Stimulated activated CD8-positive, alpha-beta memory T cell treated with anti-CD3 and anti-CD28 coated beads, Interleukin-12 subunit alpha, Interleukin-12 subunit beta, amount 100 ng/mL, for 24 hours (primary cell): Measurements from ENCODE around the gene TTC3.
"Not testable (repeated sequence)": the region's sequence is repeated elsewhere in the genome, so short reads cannot be mapped to it uniquely, and the experiment has no call there.

ENCODE experiments used
- DNase-seq: peaks from one replicate; pipeline ENCODE4 v3.0.0-alpha.2; 2020; ENCODE audit errors: extremely low read depth

The TTC3 gene

DNA sequence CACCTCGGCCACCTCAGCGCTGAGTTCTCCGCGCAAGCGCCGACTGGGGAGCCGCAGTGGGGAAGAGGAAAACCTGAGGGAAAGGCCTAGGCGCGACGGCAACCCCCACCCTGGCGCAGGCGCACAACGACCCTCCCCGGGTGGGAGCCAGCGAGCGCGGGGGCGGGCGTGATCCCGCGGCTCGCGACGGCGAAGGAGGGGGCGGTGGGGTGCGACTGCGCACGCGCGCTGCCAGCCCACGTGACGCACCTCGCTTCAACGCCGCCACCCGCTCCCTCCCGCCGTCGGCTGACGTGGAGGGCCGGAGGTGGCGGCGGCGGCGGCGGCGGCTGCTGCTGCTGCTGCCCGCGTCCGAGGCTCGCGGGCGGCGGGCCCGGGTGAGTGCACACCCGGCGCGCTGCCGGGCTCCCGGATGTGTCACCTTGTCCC lies at the start of gene TTC3, which contains the start of gene PIGP:
TSS of gene TTC3 (plus strand) at position 267 of the 429 bp plus-strand sequence. CDS start 14,004 bp downstream, outside the sequence.
TSS of gene PIGP (minus strand) at position 84 of the 429 bp plus-strand sequence. CDS start 556 bp downstream, outside the sequence.
- peak; percentile 91 for DNase-seq

DNA sequence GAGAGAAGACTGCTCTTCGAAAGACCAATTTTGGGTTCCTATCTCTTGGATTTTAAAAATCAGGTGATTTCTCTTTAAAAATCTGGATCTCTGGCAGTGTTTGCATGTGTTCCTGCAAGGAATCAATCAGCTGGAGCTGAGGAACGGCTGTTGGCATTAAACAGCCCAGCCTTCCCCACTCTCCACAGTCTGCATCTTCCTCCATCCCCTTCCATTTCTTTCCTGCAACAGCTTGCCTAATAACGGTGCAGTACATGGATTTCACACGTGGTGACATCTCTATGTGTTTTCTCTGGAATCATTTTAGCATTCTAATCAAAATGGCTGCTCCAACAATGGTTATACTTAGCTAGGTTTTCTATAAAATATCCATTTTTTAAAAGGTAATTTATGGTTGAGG lies 46.6 kb upstream of the TTC3 start:
- no peak for DNase-seq

DNA sequence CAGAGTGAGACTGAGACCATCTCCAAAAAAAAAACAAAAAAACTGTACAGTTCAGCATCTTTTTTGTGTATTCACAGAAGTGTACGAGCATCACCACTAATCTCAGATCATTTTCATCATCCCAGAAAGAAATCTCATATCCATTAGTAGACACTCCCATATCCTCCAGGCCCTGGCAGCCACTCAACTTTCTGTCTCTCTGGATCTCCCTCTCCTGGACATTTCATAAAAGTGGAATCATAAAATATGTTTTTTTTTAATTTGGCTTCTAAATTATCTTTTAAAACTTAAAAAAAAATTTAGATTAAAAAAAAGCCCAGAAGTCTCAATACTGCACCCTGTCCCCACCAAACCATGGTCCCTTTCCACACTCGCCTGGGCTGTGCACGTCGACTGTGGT lies 44.5 kb upstream of the TTC3 start:
- no peak for DNase-seq

DNA sequence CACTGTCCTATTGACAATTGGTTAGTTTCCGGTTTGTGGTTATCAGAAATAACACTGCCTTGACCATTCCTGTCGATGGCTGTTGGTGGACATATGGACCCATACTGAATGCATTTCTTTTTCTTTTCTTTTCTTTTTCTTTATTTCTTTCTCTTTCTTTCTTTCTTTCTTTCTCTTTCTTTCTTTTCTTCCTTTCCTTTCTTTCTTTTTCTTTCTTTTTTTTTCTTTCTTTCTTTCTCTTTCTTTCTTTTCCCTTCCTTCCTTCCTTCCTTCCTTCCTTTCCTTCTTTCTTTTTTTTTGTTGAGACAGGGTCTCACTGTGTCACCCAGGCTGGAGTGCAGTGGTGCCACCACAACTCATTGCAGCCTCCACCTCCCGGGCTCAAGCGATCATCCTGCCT lies 42.2 kb upstream of the TTC3 start:
- DNase-seq, result no peak

- no peak for DNase-seq
These were observed 40.8 kb upstream of the TTC3 start for GRCh38 chr21:37032293-37032692.

- no peak for DNase-seq
These were observed 40.1 kb upstream of the TTC3 start for GRCh38 chr21:37032877-37033471.

DNA sequence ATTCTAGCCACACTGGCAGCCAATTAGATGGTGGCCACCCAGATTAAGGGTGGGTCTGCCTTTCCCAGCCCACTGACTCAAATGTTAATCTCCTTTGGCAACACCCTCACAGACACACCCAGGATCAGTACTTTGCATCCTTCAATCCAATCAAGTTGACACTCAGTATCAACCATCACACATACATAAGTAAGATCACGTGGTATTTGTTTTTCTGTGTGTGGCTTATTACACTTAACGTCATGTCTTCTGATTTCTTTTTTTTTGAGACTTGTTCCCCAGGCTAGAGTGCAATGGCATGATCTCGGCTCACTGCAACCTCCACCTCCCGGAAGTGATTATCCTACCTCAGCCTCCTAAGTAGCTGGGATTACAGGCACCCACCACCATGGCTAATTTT lies 38.7 kb upstream of the TTC3 start:
- DNase-seq, result not testable (repeated sequence)

DNA sequence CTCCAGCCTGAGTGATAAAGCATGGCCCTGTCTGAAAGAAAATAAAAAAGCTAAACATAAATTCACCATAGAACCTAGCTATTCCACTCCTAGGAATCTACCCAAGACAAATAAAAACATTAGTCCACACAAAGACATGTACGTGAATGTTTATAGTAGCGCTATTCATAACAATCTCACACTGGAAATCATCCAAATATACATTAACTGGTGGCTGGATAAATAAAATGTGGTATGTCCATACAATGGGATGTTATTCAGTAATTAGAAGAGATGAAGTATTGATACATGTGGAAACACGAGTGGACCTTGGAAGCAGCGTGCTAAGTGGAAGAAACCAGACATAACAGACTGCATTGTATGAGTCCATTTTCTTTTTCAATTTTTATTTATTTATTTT lies 36.9 kb upstream of the TTC3 start:
- DNase-seq, result no peak

DNA sequence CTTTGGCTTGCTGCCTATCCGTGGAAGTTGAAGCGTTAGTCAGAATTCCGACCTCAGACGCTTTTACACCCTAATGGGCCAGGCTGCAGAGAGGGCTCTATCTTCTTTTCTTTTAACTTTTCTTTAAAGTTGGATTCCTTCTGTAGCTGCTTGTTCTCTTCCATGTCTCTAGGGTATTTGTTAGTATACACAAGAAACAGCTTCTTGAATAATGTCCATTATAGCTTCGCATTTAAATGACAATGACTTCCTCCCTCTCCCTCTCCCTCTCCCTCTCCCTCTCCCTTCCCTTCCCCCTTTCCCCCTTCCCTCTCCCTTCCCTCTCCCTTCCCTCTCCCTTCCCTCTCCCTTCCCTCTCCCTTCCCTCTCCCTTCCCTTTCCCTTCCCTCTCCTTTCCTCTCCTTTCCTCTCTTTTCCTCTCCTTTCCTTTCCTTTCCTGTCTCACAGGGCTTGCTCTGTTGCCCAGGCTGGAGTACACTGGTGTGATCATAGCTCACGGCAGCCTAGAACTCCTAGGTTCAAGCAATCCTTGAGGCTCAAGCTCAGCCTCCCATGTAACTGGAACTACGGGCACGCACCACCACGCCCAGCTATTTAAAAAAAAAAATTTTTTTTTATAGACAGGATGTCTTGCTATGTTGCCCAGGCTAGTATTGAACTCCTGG lies 33.5 kb upstream of the TTC3 start:
- no peak for DNase-seq

- no peak for DNase-seq
These were observed 32.8 kb upstream of the TTC3 start for GRCh38 chr21:37040212-37040611.

- no peak for DNase-seq
These were observed 31.3 kb upstream of the TTC3 start for GRCh38 chr21:37041706-37042271.

DNA sequence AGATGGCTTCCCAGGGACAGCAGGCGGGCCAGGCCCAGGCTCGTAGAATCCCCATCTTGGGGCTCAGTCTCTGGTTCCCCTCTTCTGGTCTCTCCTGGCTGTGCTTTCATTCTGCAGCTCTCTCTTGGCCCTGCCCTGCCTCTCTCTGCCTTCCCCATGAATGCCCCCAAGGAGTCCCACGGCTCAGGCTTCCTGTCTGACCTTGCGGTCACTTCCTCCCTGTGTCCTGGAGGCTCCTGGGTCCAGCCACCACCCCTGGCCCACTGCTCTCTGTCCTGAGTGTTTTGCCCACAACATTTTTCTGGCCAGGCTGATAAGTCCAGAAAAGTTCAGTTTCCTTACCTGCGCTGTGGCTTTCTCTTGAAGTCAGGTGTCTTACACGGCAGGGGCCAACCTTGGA lies 29.2 kb upstream of the TTC3 start:
- no peak for DNase-seq

DNA sequence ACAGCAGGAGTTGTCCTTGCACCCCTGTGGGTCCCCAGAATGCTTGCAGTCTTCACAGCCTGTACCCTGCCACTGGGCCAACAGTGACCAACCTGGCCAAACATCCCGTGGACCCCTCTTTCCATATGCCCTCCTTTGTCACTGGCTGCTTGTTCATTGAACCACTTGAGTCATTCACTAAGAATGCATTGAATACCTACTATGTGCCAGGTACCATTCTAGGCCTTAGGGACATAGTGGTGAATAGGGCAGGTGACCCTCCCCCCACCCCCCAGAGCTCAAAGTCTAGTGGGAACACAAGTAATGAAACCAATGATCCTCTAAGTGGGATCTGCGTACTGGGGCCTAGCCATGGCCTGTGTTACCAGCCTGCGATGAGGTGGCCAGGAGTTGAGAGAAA lies 28.4 kb upstream of the TTC3 start:
- DNase-seq, result no peak

DNA sequence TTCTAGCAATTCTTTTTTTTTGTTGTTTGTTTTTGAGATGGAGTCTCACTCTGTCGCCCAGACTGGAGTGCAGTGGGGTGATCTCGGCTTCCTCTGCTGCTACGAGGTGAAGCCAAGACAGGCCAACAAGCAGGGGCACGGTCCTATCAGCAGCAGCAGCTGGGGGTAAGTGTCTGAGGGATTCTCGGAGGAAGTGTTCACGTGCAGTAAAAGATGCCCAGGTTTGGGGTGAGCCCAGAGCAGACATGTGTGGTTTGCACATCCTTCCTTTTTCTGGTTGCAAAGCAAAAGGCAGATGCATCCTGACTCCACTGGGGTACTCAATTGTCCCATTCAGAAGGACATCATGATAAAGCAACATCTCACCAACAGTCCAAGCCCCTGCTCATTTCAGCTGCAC lies 27.9 kb upstream of the TTC3 start:
- DNase-seq, result no peak

DNA sequence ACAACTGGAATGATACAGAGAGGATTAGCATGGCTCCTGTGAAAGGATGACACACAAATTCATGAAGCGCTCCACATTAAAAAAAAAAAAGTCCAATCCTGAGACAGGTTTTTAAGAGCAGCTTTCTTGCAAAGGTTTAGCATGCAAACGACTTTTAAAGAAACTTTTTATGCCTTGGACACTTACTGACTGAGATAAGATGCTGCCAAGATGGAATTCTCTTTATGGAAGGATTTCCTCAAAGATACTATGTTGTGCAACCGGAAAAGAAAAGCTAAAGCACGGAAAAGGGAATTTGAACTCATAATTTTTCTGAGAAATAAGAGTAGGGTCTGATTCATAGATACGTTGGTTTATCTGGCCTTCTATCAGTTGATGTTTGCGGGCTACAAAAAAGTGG lies 27.5 kb upstream of the TTC3 start:
- no peak for DNase-seq

DNA sequence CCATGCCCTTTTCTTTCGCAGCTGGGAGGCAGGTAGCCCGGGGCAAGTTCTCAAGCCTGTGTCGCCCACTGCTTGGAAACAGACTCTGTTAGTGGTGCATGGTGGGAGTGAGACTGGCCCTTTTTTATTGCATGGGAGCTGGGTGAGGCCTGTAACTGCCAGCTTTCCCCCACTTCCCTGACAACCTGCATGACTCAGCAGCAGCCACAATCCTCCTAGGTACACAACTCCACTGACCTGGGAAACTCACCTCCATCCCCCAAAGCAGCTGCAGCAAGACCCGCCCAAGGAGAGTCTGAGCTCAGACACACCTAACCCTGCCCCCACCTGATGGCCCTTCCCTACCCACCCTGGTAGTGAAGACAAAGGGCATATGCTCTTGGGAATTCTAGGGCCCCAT lies 26.0 kb upstream of the TTC3 start:
- DNase-seq, result no peak

GRCh38 chr21:37049741-37050140 lies 23.3 kb upstream of the TTC3 start:
- DNase-seq, result not testable (repeated sequence)

- no peak for DNase-seq
These were observed 17.7 kb upstream of the TTC3 start for GRCh38 chr21:37055271-37055855.

- no peak for DNase-seq
These were observed 15.4 kb upstream of the TTC3 start for GRCh38 chr21:37057614-37058013.

DNA sequence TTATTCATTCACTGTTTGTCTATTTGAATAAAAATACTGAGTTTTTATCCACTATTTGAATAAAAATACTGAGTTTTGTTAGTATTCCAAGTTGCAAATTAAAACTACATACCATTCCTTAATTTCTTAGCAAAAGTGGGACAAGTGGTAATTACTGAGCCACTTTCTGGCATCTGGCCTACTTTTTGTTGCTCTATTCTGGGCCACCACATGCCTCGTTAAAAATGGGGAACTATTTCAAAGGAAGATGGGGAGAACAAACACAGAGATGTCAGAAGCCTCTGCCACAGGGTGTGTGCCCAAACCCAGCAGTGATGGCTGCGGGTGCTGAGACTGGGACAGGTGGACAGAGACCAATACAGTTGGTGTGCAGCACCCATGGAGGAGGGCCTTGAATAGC lies 14.8 kb upstream of the TTC3 start:
- DNase-seq, result no peak

DNA sequence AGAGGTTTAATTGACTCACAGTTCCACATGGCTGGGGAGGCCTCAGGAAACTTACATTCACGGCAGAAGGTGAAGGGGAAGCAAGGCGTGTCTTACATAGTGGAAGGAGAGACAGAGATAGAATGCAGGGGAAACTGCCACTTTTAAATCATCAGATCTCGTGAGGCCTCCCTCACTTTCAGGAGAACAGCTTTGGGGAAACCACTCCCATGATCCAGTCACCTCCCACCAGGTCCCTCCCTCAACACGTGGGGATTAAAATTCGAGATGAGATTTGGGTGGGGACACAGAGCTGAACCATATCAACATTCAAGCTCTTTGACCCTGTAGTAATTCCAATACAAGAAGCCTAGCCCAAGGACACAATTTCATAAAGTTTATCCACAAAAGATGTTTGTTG lies 13.9 kb upstream of the TTC3 start:
- no peak for DNase-seq

DNA sequence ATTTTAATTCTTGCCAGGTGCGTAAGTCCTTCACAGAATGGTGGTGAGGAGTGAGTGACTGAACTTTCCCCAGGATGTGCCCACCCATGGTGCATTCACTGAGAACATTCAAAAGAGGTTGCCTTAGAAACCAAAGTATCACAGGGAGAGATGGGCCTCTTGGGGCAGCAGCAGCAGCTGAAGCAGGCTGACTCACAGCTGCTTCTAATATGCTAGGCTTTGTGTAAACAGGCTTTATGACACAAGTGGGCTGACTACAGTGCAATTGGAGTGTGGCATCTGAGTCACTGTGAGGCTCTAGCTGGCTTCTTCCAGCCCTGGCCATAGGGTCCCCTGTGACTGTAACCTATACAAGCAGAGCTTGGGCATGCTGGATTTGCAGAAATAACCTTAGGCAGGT lies 12.8 kb upstream of the TTC3 start:
- no peak for DNase-seq
